ENCODE data around the gene CERS2.
"Not testable (repeated sequence)": the region's sequence is repeated elsewhere in the genome, so short reads cannot be mapped to it uniquely, and the experiment has no call there.

DNA sequence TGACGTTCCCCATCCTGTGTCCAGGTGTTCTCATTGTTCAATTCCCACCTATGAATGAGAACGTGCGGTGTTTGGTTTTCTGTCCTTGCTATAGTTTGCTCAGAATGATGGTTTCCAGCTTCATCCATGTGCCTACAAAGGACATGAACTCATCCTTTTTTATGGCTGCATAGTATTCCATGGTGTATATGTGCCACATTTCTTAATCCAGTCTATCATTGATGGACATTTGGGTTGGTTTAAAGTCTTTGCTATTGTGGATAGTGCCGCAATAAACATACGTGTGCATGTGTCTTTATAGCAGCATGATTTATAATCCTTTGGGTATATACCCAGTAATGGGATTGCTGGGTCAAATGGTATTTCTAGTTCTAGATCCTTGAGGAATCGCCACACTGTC is 45.9 kb downstream of the CERS2 start:
- TF ChIP-seq CTCF, POLR2AphosphoS5 (IDR thresholded peaks at IDR 0.05): not testable (repeated sequence)
